ENCODE data around the gene PRDX2. TPM values are rescaled to one million over a fixed set of nuclear protein-coding genes. Genes with fewer than 3 reads are reported as not detected.

PRDX2 gene
- total RNA-seq, 2 experiments from 2014 or later = 261 to 325 TPM

- Mint-ChIP-seq H3K27ac (no peak overlapping the region), H3K4me3 (no peak overlapping the region), H3K36me3 (ENCODE audit: low read depth) (peaks cover 12% of the 10 kb centered on the region), H3K9me3 (ENCODE audit: low read depth) (peaks cover 8% of the 10 kb centered on the region), H3K27me3 (peaks cover 29% of the 10 kb centered on the region), H3K4me1 (peaks cover 3% of the 10 kb centered on the region)
- ATAC-seq = no peak
- ChIA-PET POLR2A (no interaction called here), CTCF (interaction anchor here (0.6 to 1.2 kb wide), 4 partner anchors 13 to 144 kb away, joined by 3 to 8 read pairs (median 4); no protein-coding TSS in a partner anchor)
- DNase-seq = no peak
- intact Hi-C loops (cut with DNase I, micrococcal nuclease) = no loop called here
Observed at GRCh38 chr19:12752056-12752781, 49.4 kb downstream of the PRDX2 start.

DNA sequence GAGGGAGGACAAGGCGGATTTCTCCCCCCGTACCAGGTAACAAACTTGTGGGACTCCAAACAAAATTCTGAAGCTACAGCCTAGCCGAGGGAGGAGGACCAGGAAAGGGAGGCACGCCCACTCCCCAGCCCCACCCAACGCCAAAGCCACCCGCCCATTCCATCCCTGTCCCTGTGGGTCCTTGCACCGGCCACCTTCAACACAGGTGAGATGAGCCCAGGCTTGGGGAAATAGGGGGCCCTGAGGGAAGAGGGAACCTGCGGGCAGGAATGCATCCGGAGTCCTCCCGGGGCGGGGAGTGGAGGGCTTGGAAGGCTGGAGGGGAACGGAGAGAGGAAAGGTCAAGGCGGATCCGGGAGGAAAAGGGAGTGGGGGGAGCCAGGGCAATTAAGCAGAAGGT is 50.0 kb downstream of the PRDX2 start, which contains the start of gene BEST2:
BEST2 (plus strand) TSS at position 157 of the 400 bp plus-strand sequence. CDS start 802 bp downstream, outside the sequence.
- no peak within 1 kb of the TSS for H3K27ac Mint-ChIP-seq
- POLR2A ChIA-PET = no interaction called here
- ATAC-seq = no peak
- H3K4me1 Mint-ChIP-seq = peaks cover 3% of the 10 kb centered on the region
- peaks cover 8% of the 10 kb centered on the region for H3K9me3 Mint-ChIP-seq (ENCODE audit: low read depth)
- H3K36me3 Mint-ChIP-seq (ENCODE audit: low read depth) = peaks cover 16% of the 10 kb centered on the region
- peaks cover 29% of the 10 kb centered on the region for H3K27me3 Mint-ChIP-seq
- no peak within 1 kb of the TSS for H3K4me3 Mint-ChIP-seq
- DNase-seq = no peak
- intact Hi-C loops (cut with DNase I, micrococcal nuclease) = no loop called here
- CTCF ChIA-PET = no interaction called here

DNA sequence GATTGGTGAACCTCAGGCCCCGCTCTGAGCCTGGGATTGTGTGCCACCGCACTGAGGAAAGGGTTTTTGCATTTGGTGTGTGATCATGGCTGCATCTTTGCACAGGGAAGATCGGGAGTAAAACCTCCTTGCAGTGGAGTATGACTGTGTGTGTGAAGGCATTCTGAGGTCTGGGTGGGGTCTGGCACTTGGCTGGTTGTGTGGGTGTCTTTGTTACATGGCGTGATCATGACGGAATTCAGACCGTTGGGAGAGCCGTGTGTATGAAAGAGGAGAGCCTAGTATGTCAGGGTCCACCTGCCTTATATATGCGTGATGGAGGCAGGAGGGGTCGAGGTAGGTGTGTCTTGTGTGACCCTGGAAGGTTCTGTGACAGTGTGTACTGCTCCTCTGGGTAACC is 50.7 kb downstream of the PRDX2 start:
- POLR2A ChIA-PET = no interaction called here
- no peak for DNase-seq
- peaks cover 8% of the 10 kb centered on the region for H3K9me3 Mint-ChIP-seq (ENCODE audit: low read depth)
- peaks cover 23% of the 10 kb centered on the region for H3K27me3 Mint-ChIP-seq
- no peak overlapping the region for H3K27ac Mint-ChIP-seq
- H3K4me1 Mint-ChIP-seq = peaks cover 3% of the 10 kb centered on the region
- intact Hi-C loops (cut with DNase I, micrococcal nuclease) = no loop called here
- CTCF ChIA-PET = no interaction called here
- H3K36me3 Mint-ChIP-seq (ENCODE audit: low read depth) = peaks cover 22% of the 10 kb centered on the region
- no peak overlapping the region for H3K4me3 Mint-ChIP-seq
- no peak for ATAC-seq

- Mint-ChIP-seq H3K4me1 (peaks cover 3% of the 10 kb centered on the region), H3K4me3 (no peak overlapping the region), H3K27ac (no peak overlapping the region), H3K9me3 (ENCODE audit: low read depth) (peaks cover 8% of the 10 kb centered on the region), H3K27me3 (peaks cover 17% of the 10 kb centered on the region), H3K36me3 (ENCODE audit: low read depth) (peaks cover 25% of the 10 kb centered on the region)
- CTCF ChIA-PET = interaction anchor here (0.9 to 1.4 kb wide), 3 partner anchors 11 to 46 kb away, joined by 3 to 4 read pairs (median 4); no protein-coding TSS in a partner anchor
- ATAC-seq (no peak), DNase-seq (no peak)
- POLR2A ChIA-PET = no interaction called here
- intact Hi-C loops (cut with DNase I, micrococcal nuclease) = no loop called here
Observed at GRCh38 chr19:12749938-12750521, 51.6 kb downstream of the PRDX2 start.

GRCh38 chr19:12748489-12748888 is 53.1 kb downstream of the PRDX2 start:
- no peak overlapping the region for H3K27ac Mint-ChIP-seq
- no peak overlapping the region for H3K4me3 Mint-ChIP-seq
- no peak for DNase-seq
- ChIA-PET CTCF (no interaction called here), POLR2A (no interaction called here)
- peaks cover 29% of the 10 kb centered on the region for H3K36me3 Mint-ChIP-seq (ENCODE audit: low read depth)
- intact Hi-C loops (cut with DNase I, micrococcal nuclease) = no loop called here
- no peak for ATAC-seq
- peaks cover 8% of the 10 kb centered on the region for H3K9me3 Mint-ChIP-seq (ENCODE audit: low read depth)
- peaks cover 3% of the 10 kb centered on the region for H3K4me1 Mint-ChIP-seq
- peaks cover 14% of the 10 kb centered on the region for H3K27me3 Mint-ChIP-seq

Small RNAs within 50 kb of the gene (microRNA-seq; reads per million reads assigned to microRNA genes)
- gene MIR5684 (ENCODE audit: borderline replicate concordance) = not detected

Other genes starting within 250 kb of the PRDX2 start
- gene ZNF490, start 191.0 kb downstream of the PRDX2 start, total RNA-seq = 1 to 10 TPM; 7.7 to 8.7 TPM
- 10 to 100 TPM; 16.1 to 18.1 TPM for gene ZNF791, start 190.9 kb downstream of the PRDX2 start, total RNA-seq
- gene MAN2B1, start 135.1 kb downstream of the PRDX2 start, total RNA-seq = 100 to 1,000 TPM; 118 to 154 TPM
- gene WDR83, start 135.0 kb downstream of the PRDX2 start, total RNA-seq = 10 to 100 TPM; 13.5 to 19.5 TPM
- 100 to 1,000 TPM; 101 to 112 TPM for gene DHPS, start 119.9 kb downstream of the PRDX2 start, total RNA-seq
- not detected for gene GNG14, start 113.8 kb downstream of the PRDX2 start, total RNA-seq
- 1 to 10 TPM; 8.3 to 8.8 TPM for gene FBXW9, start 105.2 kb downstream of the PRDX2 start, total RNA-seq
- 100 to 1,000 TPM in 1 of 2 experiments, 10 to 100 TPM in 1; 84.8 to 101 TPM for gene TNPO2, start 77.9 kb downstream of the PRDX2 start, total RNA-seq
- 100 to 1,000 TPM; 160 to 215 TPM for gene TRIR, start 67.1 kb downstream of the PRDX2 start, total RNA-seq
- gene GET3, start 64.3 kb downstream of the PRDX2 start, total RNA-seq = 10 to 100 TPM; 53.7 to 61.9 TPM
- not detected for gene BEST2, start 50.0 kb downstream of the PRDX2 start, total RNA-seq
- gene HOOK2, start 26.2 kb downstream of the PRDX2 start, total RNA-seq = 10 to 100 TPM; 20.4 to 20.9 TPM
- 100 to 1,000 TPM; 375 to 412 TPM for gene JUNB, start 10.3 kb downstream of the PRDX2 start, total RNA-seq
- gene THSD8, start 269 bp upstream of the PRDX2 start, total RNA-seq = 10 to 100 TPM; 31.0 to 48.2 TPM
- 10 to 100 TPM; 27.0 to 51.1 TPM for gene RNASEH2A, start 4.8 kb upstream of the PRDX2 start, total RNA-seq
- not detected for gene RTBDN, start 32.8 kb upstream of the PRDX2 start, total RNA-seq
- gene MAST1, start 36.7 kb upstream of the PRDX2 start, total RNA-seq = 1 to 10 TPM; 1.8 to 2.7 TPM
- gene DNASE2, start 79.6 kb upstream of the PRDX2 start, total RNA-seq = 10 to 100 TPM; 22.5 to 24.3 TPM
- gene KLF1, start 85.4 kb upstream of the PRDX2 start, total RNA-seq = under 1 TPM; 0.18 to 0.37 TPM
- 10 to 100 TPM; 36.2 to 41.1 TPM for gene GCDH, start 89.4 kb upstream of the PRDX2 start, total RNA-seq
- 1 to 10 TPM; 2.7 to 3.5 TPM for gene SYCE2, start 117.5 kb upstream of the PRDX2 start, total RNA-seq
- gene FARSA, start 131.9 kb upstream of the PRDX2 start, total RNA-seq = 100 to 1,000 TPM; 120 to 142 TPM
- gene CALR, start 136.8 kb upstream of the PRDX2 start, total RNA-seq = 100 to 1,000 TPM; 557 to 569 TPM
- gene RAD23A, start 144.1 kb upstream of the PRDX2 start, total RNA-seq = 100 to 1,000 TPM; 189 to 265 TPM
- 10 to 100 TPM; 31.1 to 36.3 TPM for gene GADD45GIP1, start 155.4 kb upstream of the PRDX2 start, total RNA-seq
- under 1 TPM; 0.21 to 0.25 TPM for gene DAND5, start 167.8 kb upstream of the PRDX2 start, total RNA-seq
- gene NFIX, start 193.7 kb upstream of the PRDX2 start, total RNA-seq = 1 to 10 TPM; 4.3 to 4.8 TPM

All from activated CD4-positive, alpha-beta T cell treated with anti-CD3 and anti-CD28 coated beads for 36 hours (primary cell).